Measurements from ENCODE around the gene NAALADL2.

- no peak for TF ChIP-seq MAX (CRISPR knock-in tag; IDR thresholded peaks at IDR 0.05)
- TF ChIP-seq POLR2A (conservative IDR thresholded peaks at IDR 0.05): no peak
- no peak for TF ChIP-seq SREBF2 (CRISPR knock-in tag; IDR thresholded peaks at IDR 0.05)
- no peak for TF ChIP-seq RNF2 (IDR thresholded peaks at IDR 0.05)
- TF ChIP-seq ARID1B (IDR thresholded peaks at IDR 0.05): no peak
- TF ChIP-seq ZNF707 (CRISPR knock-in tag; conservative IDR thresholded peaks at IDR 0.05): no peak
- no peak for TF ChIP-seq TOE1 (IDR thresholded peaks at IDR 0.05; ENCODE audit: borderline replicate concordance)
- TF ChIP-seq TOE1 (CRISPR knock-in tag; IDR thresholded peaks at IDR 0.05; ENCODE audit: borderline replicate concordance, low read depth): no peak
- no peak for TF ChIP-seq ZFP36 (IDR thresholded peaks at IDR 0.05; ENCODE audit: low read depth, low read length, partially characterized antibody)
- no peak for TF ChIP-seq EZH2 (IDR thresholded peaks at IDR 0.05; ENCODE audit: borderline replicate concordance, low read depth, low read length)
- TF ChIP-seq ZFP1 (CRISPR knock-in tag; IDR thresholded peaks at IDR 0.05): no peak
Measured at GRCh38 chr3:175311946-175312345, 452.8 kb downstream of the NAALADL2 start.
